HepG2 (cell line): ENCODE data around the gene OLFM4. TPM values are rescaled to one million over a fixed set of nuclear protein-coding genes. Genes with fewer than 3 reads are reported as not detected.

Experiments
- ATAC-seq: fragments of 200-7000 bp; cut with Tn5 transposase; 3 replicates; pipeline ENCODE4 v1.9.1; 2020; ENCODE audit warnings: mild to moderate bottlenecking, moderate library complexity
- BruUV-seq: library from RNA; stranded (reverse); fragments of 400-500 nt; replicated peaks from 2 replicates; lab custom pipeline; 2021; lab: Mats Ljungman, UMichigan
- CTCF ChIA-PET: fragments of 300-600 bp; formaldehyde crosslinking; extraction: SDS; loops from one replicate; lab custom pipeline; 2021; ENCODE audit warnings: low total read pairs, inconsistent platforms, low intra/inter-chr PET ratio; lab: Yijun Ruan, JAX
- POLR2A ChIA-PET: fragments of 350-600 bp; sonication (Branson Sonifier 250); formaldehyde crosslinking; loops from one replicate; lab custom pipeline; 2020; ENCODE audit warnings: antibody characterized with exemption, inconsistent platforms; lab: Yijun Ruan, JAX
- DNase-seq: peaks from one replicate; pipeline ENCODE4 v3.0.0-alpha.2; 2015; ENCODE audit warnings: low spot score
- FAIRE-seq: peaks from 3 replicates; lab custom pipeline; 2011; peaks lifted over from hg19 to GRCh38; lab: Jason Lieb, UNC
- H2AFZ ChIP-seq: one replicate; pipeline ENCODE4 v1.6.1; 2011; ENCODE audit warnings: low read length, inconsistent platforms
- H3K27ac ChIP-seq: fragments of 300-600 bp; 3 replicates; pipeline ENCODE4 v1.8.0; 2011; ENCODE audit warnings: mixed run types, mild to moderate bottlenecking, mixed read lengths, low read length, inconsistent platforms; ENCODE audit not compliant: insufficient read depth; ENCODE audit errors: extremely low read length
- H3K27me3 ChIP-seq, 2 experiments: fragments of 200-600 bp in 1 of 2; 2 replicates in 1 of 2; 3 replicates in 1 of 2; pipeline versions ENCODE4 v1.6.0 to v1.8.0; 2011; ENCODE audit warnings: low read length in 2 of 2, mild to moderate bottlenecking in 2 of 2, moderate library complexity in 2 of 2, inconsistent platforms in 1 of 2; ENCODE audit not compliant: insufficient read depth in 2 of 2, control insufficient read depth in 1 of 2
- H3K36me3 ChIP-seq, 2 experiments: fragments of 200-600 bp in 1 of 2; replicated peaks in 1 of 2; 2 replicates in 1 of 2; 3 replicates in 1 of 2; pipeline versions ENCODE4 v1.5.1 to v1.8.0; 2011; ENCODE audit warnings: low read length in 2 of 2, inconsistent platforms in 1 of 2; ENCODE audit not compliant: insufficient read depth in 2 of 2, control insufficient read depth in 1 of 2
- H3K4me1 ChIP-seq: 2 replicates; pipeline ENCODE4 v1.5.1; 2012; ENCODE audit warnings: low read length, inconsistent platforms; ENCODE audit not compliant: insufficient read depth
- H3K4me2 ChIP-seq: 2 replicates; pipeline ENCODE4 v1.6.0; 2011; ENCODE audit warnings: low read depth, low read length, inconsistent platforms
- H3K4me3 ChIP-seq, 3 experiments: fragments of 200-600 bp in 1 of 3; sonication (generic), shearing (Covaris generic) in 1 of 3; replicated peaks in 1 of 3; 2 replicates each; pipeline ENCODE4 v1.5.1; 2011 to 2016; ENCODE audit warnings: low read length in 3 of 3, inconsistent platforms in 2 of 3, low read depth in 2 of 3, mild to moderate bottlenecking in 2 of 3, control low read depth in 1 of 3, mixed read lengths in 1 of 3; ENCODE audit not compliant: insufficient read depth in 1 of 3
- H3K79me2 ChIP-seq: one replicate; pipeline ENCODE4 v1.6.1; 2011; ENCODE audit warnings: low read length, inconsistent platforms; ENCODE audit not compliant: insufficient read depth
- H3K9ac ChIP-seq: 2 replicates; pipeline ENCODE4 v1.6.0; 2011; ENCODE audit warnings: mild to moderate bottlenecking, low read depth, low read length, inconsistent platforms; ENCODE audit not compliant: insufficient read depth
- H3K9me3 ChIP-seq: 2 replicates; pipeline ENCODE4 v1.5.1; 2012; ENCODE audit warnings: mild to moderate bottlenecking, low read length
- H4K20me1 ChIP-seq: 2 replicates; pipeline ENCODE4 v1.6.0; 2011; ENCODE audit warnings: inconsistent platforms, mild to moderate bottlenecking, low read length, moderate library complexity; ENCODE audit not compliant: insufficient read depth
- AKAP8 ChIP-seq: sonication (generic); formaldehyde crosslinking; IDR thresholded peaks from 2 replicates; pipeline ENCODE4 v1.5.1; 2020; ENCODE audit warnings: mild to moderate bottlenecking, missing genetic modification reagents
- DNMT3B ChIP-seq: conservative IDR thresholded peaks from 2 replicates; pipeline ENCODE4 v1.6.1; 2016; ENCODE audit warnings: missing biosample characterization, control low read depth
- DR1 ChIP-seq: sonication (generic); formaldehyde crosslinking; IDR thresholded peaks from 2 replicates; pipeline ENCODE4 v1.8.0; 2021; ENCODE audit warnings: mild to moderate bottlenecking, missing genetic modification reagents, inconsistent platforms
- MED13 ChIP-seq: sonication (generic); formaldehyde crosslinking; IDR thresholded peaks from 2 replicates; pipeline ENCODE4 v1.5.0; 2020; ENCODE audit warnings: missing genetic modification reagents
- PAF1 ChIP-seq: IDR thresholded peaks from 2 replicates; pipeline ENCODE4 v1.6.1; 2016; ENCODE audit warnings: missing genetic modification reagents, missing compliant biosample characterization
- PHF21A ChIP-seq: sonication (generic); formaldehyde crosslinking; IDR thresholded peaks from 2 replicates; pipeline ENCODE4 v1.5.0; 2020; ENCODE audit warnings: mild to moderate bottlenecking, missing genetic modification reagents
- RCOR2 ChIP-seq: IDR thresholded peaks from 2 replicates; pipeline ENCODE4 v1.6.1; 2016; ENCODE audit warnings: missing biosample characterization, missing genetic modification reagents
- SMAD1 ChIP-seq: sonication (generic); formaldehyde crosslinking; IDR thresholded peaks from 2 replicates; pipeline ENCODE4 v1.4.0; 2020; ENCODE audit warnings: missing genetic modification reagents, low read depth, mild to moderate bottlenecking, borderline replicate concordance
- ZNF138 ChIP-seq: sonication (generic); formaldehyde crosslinking; IDR thresholded peaks from 2 replicates; pipeline ENCODE4 v1.5.0; 2020; ENCODE audit warnings: mild to moderate bottlenecking, low read depth, missing genetic modification reagents
- ZSCAN12 ChIP-seq: sonication (generic); formaldehyde crosslinking; IDR thresholded peaks from 2 replicates; pipeline ENCODE4 v1.9.0; 2021; ENCODE audit warnings: mild to moderate bottlenecking, missing genetic modification reagents
- WGBS: methylation state at CpG from one replicate; pipeline ENCODE4 v1.1.6; 2017; ENCODE audit warnings: low lambda C conversion rate; 5-methylcytosine and 5-hydroxymethylcytosine counted together
- in situ Hi-C: cut with HindIII; loops from 2 replicates; pipeline ENCODE4 v1.10.0; 2017; ENCODE audit warnings: low pct_unique_long_range_greater_than_20kb; ENCODE audit not compliant: extremely low pct_ligation_motif_present
- intact Hi-C: fragments of 100-400 bp; cut with micrococcal nuclease; formaldehyde crosslinking; loops from one replicate; pipeline ENCODE4 v1.10.0; 2022; ENCODE audit not compliant: unreplicated experiment
- polyA plus RNA-seq, 8 experiments: library from polyadenylated mRNA; depleted of rRNA in 3 of 8; stranded (reverse) in 7 of 8; unstranded in 1 of 8; fragments of >200 nt; fragmentation: Illumina TruSeq in 4 of 8; extraction: Trizol in 4 of 8; gene quantifications; 2 replicates each; pipeline versions ENCODE4 v1.2.1 to v1.2.3, GENCODE V29; 2011 to 2016; ENCODE audit warnings: low read depth in 4 of 8, missing spikeins in 1 of 8, mixed read lengths in 1 of 8; ENCODE audit not compliant: insufficient read depth in 1 of 8
- total RNA-seq, 5 experiments: library from RNA; depleted of rRNA; stranded (reverse); fragments of >200 nt; fragmentation: Illumina TruSeq; extraction: Trizol; gene quantifications; 2 replicates each; pipeline ENCODE4 v1.2.3, GENCODE V29; 2016; ENCODE audit warnings: low read depth in 1 of 5
- TF ChIP-seq, protein P1 (sequence below): IDR thresholded peaks from 2 replicates; pipeline ENCODE4 v1.6.1; 2016; ENCODE audit warnings: missing compliant biosample characterization, missing genetic modification reagents, borderline replicate concordance
- TF ChIP-seq, protein P2 (sequence below): sonication (generic); formaldehyde crosslinking; IDR thresholded peaks from 2 replicates; pipeline ENCODE4 v1.8.0; 2022; ENCODE audit warnings: missing genetic modification reagents, low read depth, mild to moderate bottlenecking, borderline replicate concordance
- TF ChIP-seq, protein P3 (sequence below): sonication (generic); formaldehyde crosslinking; conservative IDR thresholded peaks from 2 replicates; pipeline ENCODE4 v1.4.0; 2020; ENCODE audit warnings: mild to moderate bottlenecking, missing genetic modification reagents, moderate library complexity
- TF ChIP-seq, protein P4 (sequence below): sonication (generic); formaldehyde crosslinking; IDR thresholded peaks from 2 replicates; pipeline ENCODE4 v1.4.0; 2020; ENCODE audit warnings: mild to moderate bottlenecking, missing genetic modification reagents
- TF ChIP-seq, protein P5 (sequence below): sonication (generic); formaldehyde crosslinking; IDR thresholded peaks from 2 replicates; pipeline ENCODE4 v1.4.0; 2020; ENCODE audit warnings: missing genetic modification reagents, borderline replicate concordance

The OLFM4 gene
- total and polyA plus RNA-seq, 2 of the 13 experiments (the other 11 are each of a cell fraction or from before 2014, with no cell fraction given): not detected

DNA sequence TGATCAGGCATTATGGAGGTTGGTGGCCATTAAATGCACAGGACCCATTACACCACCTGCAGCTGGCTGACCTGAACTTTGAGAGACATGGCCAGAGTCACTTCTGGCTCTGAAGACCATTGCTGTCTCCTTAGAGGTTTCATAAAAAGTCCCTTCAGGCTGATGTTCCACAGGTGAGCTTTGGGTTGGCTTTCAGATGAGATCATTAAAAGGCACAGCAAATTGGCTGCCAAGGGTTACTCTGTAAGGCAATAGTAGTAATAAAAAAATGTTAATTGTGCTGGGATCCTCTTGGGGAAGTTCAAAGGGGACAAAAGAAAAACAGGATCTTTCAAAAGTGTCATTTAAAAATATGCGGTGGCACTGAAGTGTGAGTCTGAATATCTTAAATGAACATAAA, 4.2 kb downstream of the OLFM4 start:
- no peak overlapping the region for H3K4me3 ChIP-seq
- no peaks in the 10 kb centered on the region for H3K4me1 ChIP-seq
- in situ Hi-C loops: no loop called here
- POLR2A ChIA-PET: no interaction called here
- intact Hi-C loops: no loop called here
- BruUV-seq: no TSS peak
- H3K79me2 ChIP-seq: no peaks in the 10 kb centered on the region
- DNase-seq (no peak), ATAC-seq (no peak), FAIRE-seq (no peak)
- H3K27me3 ChIP-seq: peaks cover 0 to 4% of the 10 kb centered on the region in 2 experiments; a peak in 2 of 5 replicates
- no peak overlapping the region for H3K27ac ChIP-seq
- no peaks in the 10 kb centered on the region for H3K36me3 ChIP-seq
- CTCF ChIA-PET: no interaction called here
- no peaks in the 10 kb centered on the region for H3K9me3 ChIP-seq
- H3K9ac ChIP-seq: no peak overlapping the region
- H4K20me1 ChIP-seq: no peaks in the 10 kb centered on the region
- WGBS: 38% methylated on average over 1 of the region's 1 CpG
- no peak overlapping the region for H3K4me2 ChIP-seq
- no peak overlapping the region for H2AFZ ChIP-seq
- TF ChIP-seq, protein P1, sequence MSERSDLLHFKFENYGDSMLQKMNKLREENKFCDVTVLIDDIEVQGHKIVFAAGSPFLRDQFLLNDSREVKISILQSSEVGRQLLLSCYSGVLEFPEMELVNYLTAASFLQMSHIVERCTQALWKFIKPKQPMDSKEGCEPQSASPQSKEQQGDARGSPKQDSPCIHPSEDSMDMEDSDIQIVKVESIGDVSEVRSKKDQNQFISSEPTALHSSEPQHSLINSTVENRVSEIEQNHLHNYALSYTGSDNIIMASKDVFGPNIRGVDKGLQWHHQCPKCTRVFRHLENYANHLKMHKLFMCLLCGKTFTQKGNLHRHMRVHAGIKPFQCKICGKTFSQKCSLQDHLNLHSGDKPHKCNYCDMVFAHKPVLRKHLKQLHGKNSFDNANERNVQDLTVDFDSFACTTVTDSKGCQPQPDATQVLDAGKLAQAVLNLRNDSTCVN (CRISPR knock-in tag): no peak
- TF ChIP-seq, protein P2, sequence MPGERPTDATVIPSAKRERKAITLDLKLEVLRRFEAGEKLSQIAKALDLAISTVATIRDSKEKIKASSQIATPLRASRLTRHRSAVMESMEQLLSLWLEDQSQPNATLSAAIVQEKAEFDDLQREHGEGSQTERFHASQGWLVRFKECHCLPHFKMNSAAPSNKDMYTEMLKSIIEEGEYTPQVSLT (CRISPR knock-in tag): no peak
- TF ChIP-seq ZSCAN12 (no peak), AKAP8 (no peak), ZNF138 (CRISPR knock-in tag) (no peak), MED13 (CRISPR knock-in tag) (no peak), PHF21A (CRISPR knock-in tag) (no peak), PAF1 (no peak), DR1 (no peak), RCOR2 (CRISPR knock-in tag) (no peak), SMAD1 (CRISPR knock-in tag) (no peak), DNMT3B (CRISPR knock-in tag) (no peak)
- TF ChIP-seq, protein P3, sequence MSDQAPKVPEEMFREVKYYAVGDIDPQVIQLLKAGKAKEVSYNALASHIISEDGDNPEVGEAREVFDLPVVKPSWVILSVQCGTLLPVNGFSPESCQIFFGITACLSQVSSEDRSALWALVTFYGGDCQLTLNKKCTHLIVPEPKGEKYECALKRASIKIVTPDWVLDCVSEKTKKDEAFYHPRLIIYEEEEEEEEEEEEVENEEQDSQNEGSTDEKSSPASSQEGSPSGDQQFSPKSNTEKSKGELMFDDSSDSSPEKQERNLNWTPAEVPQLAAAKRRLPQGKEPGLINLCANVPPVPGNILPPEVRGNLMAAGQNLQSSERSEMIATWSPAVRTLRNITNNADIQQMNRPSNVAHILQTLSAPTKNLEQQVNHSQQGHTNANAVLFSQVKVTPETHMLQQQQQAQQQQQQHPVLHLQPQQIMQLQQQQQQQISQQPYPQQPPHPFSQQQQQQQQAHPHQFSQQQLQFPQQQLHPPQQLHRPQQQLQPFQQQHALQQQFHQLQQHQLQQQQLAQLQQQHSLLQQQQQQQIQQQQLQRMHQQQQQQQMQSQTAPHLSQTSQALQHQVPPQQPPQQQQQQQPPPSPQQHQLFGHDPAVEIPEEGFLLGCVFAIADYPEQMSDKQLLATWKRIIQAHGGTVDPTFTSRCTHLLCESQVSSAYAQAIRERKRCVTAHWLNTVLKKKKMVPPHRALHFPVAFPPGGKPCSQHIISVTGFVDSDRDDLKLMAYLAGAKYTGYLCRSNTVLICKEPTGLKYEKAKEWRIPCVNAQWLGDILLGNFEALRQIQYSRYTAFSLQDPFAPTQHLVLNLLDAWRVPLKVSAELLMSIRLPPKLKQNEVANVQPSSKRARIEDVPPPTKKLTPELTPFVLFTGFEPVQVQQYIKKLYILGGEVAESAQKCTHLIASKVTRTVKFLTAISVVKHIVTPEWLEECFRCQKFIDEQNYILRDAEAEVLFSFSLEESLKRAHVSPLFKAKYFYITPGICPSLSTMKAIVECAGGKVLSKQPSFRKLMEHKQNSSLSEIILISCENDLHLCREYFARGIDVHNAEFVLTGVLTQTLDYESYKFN (CRISPR knock-in tag): no peak
- TF ChIP-seq, protein P4, sequence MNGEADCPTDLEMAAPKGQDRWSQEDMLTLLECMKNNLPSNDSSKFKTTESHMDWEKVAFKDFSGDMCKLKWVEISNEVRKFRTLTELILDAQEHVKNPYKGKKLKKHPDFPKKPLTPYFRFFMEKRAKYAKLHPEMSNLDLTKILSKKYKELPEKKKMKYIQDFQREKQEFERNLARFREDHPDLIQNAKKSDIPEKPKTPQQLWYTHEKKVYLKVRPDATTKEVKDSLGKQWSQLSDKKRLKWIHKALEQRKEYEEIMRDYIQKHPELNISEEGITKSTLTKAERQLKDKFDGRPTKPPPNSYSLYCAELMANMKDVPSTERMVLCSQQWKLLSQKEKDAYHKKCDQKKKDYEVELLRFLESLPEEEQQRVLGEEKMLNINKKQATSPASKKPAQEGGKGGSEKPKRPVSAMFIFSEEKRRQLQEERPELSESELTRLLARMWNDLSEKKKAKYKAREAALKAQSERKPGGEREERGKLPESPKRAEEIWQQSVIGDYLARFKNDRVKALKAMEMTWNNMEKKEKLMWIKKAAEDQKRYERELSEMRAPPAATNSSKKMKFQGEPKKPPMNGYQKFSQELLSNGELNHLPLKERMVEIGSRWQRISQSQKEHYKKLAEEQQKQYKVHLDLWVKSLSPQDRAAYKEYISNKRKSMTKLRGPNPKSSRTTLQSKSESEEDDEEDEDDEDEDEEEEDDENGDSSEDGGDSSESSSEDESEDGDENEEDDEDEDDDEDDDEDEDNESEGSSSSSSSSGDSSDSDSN (CRISPR knock-in tag): no peak
- TF ChIP-seq, protein P5, sequence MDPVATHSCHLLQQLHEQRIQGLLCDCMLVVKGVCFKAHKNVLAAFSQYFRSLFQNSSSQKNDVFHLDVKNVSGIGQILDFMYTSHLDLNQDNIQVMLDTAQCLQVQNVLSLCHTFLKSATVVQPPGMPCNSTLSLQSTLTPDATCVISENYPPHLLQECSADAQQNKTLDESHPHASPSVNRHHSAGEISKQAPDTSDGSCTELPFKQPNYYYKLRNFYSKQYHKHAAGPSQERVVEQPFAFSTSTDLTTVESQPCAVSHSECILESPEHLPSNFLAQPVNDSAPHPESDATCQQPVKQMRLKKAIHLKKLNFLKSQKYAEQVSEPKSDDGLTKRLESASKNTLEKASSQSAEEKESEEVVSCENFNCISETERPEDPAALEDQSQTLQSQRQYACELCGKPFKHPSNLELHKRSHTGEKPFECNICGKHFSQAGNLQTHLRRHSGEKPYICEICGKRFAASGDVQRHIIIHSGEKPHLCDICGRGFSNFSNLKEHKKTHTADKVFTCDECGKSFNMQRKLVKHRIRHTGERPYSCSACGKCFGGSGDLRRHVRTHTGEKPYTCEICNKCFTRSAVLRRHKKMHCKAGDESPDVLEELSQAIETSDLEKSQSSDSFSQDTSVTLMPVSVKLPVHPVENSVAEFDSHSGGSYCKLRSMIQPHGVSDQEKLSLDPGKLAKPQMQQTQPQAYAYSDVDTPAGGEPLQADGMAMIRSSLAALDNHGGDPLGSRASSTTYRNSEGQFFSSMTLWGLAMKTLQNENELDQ (CRISPR knock-in tag): no peak
